Activated naive CD4-positive, alpha-beta T cell treated with anti-CD3 and anti-CD28 coated beads, Interleukin-2, amount 50 U/mL, for 24 hours (primary cell): ENCODE results near the gene SDHD.
"Not testable (repeated sequence)": the region's sequence is repeated elsewhere in the genome, so short reads cannot be mapped to it uniquely, and the experiment has no call there.

Source experiments
- H3K27ac Mint-ChIP-seq: one replicate; pipeline ENCODE4 v1.8.0; 2021; ENCODE audit warnings: mild to moderate bottlenecking, mixed read lengths
- H3K27me3 Mint-ChIP-seq: one replicate; pipeline ENCODE4 v1.8.0; 2021; ENCODE audit warnings: mixed read lengths
- H3K36me3 Mint-ChIP-seq: one replicate; pipeline ENCODE4 v1.8.0; 2021; ENCODE audit warnings: mixed read lengths
- H3K4me1 Mint-ChIP-seq: one replicate; pipeline ENCODE4 v1.8.0; 2021; ENCODE audit warnings: mixed read lengths
- H3K4me3 Mint-ChIP-seq: one replicate; pipeline ENCODE4 v1.8.0; 2021; ENCODE audit warnings: mild to moderate bottlenecking, mixed read lengths
- H3K9me3 Mint-ChIP-seq: one replicate; pipeline ENCODE4 v1.8.0; 2021; ENCODE audit warnings: mixed read lengths

SDHD gene

DNA sequence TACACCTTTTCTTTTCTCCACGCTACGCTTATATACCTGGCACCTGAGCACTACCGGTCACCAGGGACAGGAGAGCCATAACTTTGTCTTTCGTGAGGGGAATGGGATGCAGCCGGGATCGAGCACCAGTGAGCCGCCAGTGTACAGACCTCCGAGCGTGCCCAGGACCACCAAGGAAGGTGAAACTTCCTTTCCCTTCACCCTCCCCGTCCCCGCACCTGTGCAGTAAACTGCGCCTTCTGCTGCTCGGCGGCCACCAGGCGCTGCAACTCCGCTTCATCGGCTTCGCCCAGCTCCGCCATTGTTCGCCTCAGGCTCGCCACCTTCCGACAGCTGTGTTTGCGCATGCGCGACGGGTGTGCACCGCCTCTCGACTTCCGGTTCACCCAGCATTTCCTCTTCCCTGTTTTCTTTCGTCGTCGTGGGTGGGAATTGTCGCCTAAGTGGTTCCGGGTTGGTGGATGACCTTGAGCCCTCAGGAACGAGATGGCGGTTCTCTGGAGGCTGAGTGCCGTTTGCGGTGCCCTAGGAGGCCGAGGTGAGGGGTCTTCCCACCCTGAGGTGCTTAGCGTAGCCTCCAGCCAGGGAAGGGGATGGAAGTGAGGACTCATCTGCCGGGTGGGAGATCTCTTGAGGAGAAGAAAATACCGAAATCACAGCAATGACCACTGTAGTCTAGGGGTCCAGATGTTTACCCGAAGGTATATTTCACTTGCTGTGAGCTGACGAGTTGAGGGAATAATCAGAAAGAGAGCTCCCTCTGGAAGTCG, at the start of gene SDHD, which contains the start of gene TIMM8B:
Gene SDHD (plus strand): TSS at position 452 of the 770 bp plus-strand sequence. CDS start 35 bp downstream, at position 487.
Gene TIMM8B (minus strand): TSS at position 335 of the 770 bp plus-strand sequence. CDS start 33 bp downstream, at position 302.
- Mint-ChIP-seq H3K9me3 (no peaks in the 10 kb centered on the region), H3K4me3 (peak within 1 kb of the TSS; percentile 100), H3K4me1 (peaks cover 63% of the 10 kb centered on the region), H3K36me3 (peaks cover 48% of the 10 kb centered on the region), H3K27me3 (no peaks in the 10 kb centered on the region), H3K27ac (peak within 1 kb of the TSS; percentile 100)

DNA sequence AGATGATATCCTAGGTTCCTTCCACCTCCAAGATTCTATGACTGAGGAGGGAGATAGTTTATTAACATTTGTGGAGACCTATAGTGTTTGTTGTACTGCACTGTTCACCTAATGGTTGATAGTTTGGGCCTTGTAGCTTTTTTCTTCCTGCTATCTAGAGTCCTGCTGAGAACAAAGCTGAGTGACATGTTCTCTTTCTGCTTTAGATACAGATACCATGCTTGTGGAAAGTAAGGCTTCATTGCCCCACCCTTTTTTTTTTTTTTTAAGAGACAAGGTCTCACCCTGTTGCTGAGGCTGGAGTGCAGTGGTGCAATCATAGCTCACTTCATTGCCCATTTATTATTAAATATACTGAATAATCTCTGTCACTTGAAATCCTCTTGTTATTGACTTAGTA, 49.1 kb upstream of the SDHD start:
- Mint-ChIP-seq H3K27me3 (no peaks in the 10 kb centered on the region), H3K36me3 (peaks cover 19% of the 10 kb centered on the region), H3K4me3 (no peak overlapping the region), H3K27ac (no peak overlapping the region), H3K9me3 (no peaks in the 10 kb centered on the region), H3K4me1 (peaks cover 20% of the 10 kb centered on the region)

DNA sequence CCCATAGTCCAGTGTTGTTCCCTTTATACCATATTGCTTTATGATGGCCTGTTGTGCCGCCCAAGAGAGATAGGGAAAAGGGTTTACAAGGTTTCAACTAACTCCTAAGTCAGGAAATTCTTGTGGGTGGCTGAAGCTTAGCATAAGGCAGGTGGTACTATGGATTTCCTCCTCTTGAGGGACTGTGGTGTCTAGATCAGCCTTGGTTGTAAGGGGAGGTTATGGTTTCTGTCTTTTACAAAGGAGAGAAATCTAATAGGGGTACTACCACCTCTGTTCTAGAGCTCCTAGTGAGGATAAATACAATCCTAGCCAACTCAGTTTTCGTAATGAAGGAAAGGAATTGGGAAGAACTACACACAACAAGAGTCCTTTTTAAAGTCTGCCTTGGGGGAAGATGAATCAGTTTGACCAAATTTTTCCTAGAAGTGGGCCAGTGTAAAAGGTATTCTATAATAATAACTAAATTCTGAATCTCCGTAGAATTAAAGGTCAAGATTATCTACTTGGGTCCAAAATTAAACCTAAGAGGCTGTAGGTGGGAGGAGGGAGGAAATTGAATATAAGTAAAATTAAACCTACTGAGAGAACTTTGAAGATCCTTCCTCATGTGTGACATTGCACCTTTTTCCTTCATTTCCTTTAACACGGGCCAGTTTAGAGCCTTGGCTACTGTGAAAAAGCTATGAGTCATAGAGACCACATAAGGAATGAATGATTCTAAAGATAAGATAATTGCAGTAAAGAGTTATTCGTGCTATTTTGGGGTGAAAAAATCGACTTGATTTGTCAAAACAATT, 44.3 kb upstream of the SDHD start:
- peaks cover 29% of the 10 kb centered on the region for H3K4me1 Mint-ChIP-seq
- peak overlapping the region; percentile 17 for H3K27ac Mint-ChIP-seq
- H3K9me3 Mint-ChIP-seq = no peaks in the 10 kb centered on the region
- peaks cover 35% of the 10 kb centered on the region for H3K36me3 Mint-ChIP-seq
- no peak overlapping the region for H3K4me3 Mint-ChIP-seq
- no peaks in the 10 kb centered on the region for H3K27me3 Mint-ChIP-seq

DNA sequence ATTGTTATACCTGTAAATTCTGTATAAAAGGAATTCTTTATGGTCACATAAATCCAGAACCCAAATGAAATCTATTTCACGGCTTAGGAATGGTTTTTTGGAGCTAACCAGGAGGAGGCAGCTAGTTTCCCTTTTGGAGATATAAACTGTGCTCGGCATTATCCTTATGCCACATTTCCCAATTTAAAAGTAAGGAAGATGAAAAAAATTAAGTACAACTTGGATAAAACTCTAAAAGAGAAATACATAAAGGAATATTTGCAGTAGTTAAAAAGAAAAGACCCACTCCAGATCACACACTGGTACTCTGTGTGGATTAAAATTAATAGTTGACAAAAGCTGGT, 43.7 kb upstream of the SDHD start:
- Mint-ChIP-seq H3K27ac (peak overlapping the region; percentile 17), H3K9me3 (no peaks in the 10 kb centered on the region), H3K4me3 (no peak overlapping the region), H3K27me3 (no peaks in the 10 kb centered on the region), H3K36me3 (peaks cover 36% of the 10 kb centered on the region), H3K4me1 (peaks cover 35% of the 10 kb centered on the region)

DNA sequence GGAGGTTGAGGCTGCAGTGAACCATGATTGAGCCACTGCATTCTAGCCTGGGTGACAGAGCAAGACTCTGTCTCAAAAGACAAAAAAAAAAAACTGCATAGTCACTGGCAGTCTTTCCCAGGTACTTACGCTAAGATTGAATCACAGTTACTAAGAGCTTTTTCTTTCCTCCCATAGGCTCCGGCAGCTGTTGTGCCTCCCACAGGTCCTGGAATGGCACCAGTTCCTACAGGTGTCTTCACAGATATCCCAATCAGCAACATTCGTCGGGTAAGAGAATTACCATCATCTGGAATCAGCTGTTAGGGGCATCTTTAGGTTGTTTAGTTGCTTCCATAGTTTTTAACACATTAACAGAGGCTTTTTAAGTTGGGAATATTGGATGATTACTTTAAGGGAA, 41.7 kb upstream of the SDHD start:
- Mint-ChIP-seq H3K4me1 (peaks cover 48% of the 10 kb centered on the region), H3K27ac (no peak overlapping the region), H3K27me3 (no peaks in the 10 kb centered on the region), H3K4me3 (no peak overlapping the region), H3K9me3 (no peaks in the 10 kb centered on the region), H3K36me3 (peaks cover 44% of the 10 kb centered on the region)

DNA sequence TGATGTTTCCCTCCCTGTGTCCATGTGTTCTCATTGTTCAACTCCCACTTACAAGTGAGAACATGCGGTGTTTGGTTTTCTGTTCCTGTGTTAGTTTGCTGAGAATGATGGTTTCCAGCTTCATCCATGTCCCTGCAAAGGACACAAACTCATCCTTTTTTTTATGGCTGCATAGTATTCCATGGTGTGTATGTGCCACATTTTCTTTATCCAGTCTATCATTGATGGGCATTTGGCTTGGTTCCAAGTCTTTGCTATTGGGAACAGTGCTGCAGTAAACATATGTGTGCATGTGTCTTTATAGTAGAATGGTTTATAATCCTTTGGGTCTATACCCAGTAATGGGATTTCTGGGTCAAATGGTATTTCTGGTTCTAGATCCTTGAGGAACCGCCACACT, 40.0 kb upstream of the SDHD start:
- H3K27ac Mint-ChIP-seq, H3K9me3 Mint-ChIP-seq, H3K27me3 Mint-ChIP-seq, H3K4me3 Mint-ChIP-seq: not testable (repeated sequence)
- Mint-ChIP-seq H3K36me3 (peaks cover 45% of the 10 kb centered on the region), H3K4me1 (peaks cover 47% of the 10 kb centered on the region)

DNA sequence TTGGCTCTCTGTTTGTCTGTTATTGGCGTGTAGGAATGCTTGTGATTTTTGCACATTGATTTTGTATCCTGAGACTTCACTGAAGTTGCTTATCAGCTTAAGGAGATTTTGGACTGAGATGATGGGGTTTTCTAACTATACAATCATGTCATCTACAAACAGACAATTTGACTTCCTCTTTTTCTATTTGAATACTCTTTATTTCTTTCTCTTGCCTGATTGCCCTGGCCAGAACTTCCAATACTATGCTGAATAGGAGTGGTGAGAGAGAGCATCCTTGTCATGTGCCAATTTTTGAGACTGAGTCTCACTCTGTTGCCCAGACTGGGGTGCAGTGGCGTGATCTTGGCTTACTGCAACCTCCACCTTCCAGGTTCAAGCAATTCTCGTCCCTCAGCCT, 38.4 kb upstream of the SDHD start:
- not testable (repeated sequence) for H3K9me3 Mint-ChIP-seq, H3K4me3 Mint-ChIP-seq
- peaks cover 39% of the 10 kb centered on the region for H3K4me1 Mint-ChIP-seq

DNA sequence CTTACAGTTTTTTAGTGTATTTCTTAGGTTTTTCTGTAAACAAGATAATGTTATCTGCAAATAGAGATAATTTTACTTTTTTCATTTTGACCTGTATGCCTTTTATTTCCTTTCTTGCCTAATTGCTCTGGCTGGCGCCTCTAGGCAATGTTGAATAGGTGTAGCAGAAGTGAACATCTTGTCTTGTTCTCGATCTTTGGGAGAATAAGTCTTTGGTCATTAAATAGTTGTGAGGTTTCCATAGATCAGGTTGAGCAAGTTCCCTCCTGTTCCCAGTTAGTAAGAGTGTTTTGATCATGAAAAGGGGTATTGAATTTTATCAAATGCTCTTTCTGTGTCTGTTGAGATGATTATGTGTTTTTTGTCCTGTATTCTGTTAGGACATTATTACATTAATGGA, 36.9 kb upstream of the SDHD start:
- Mint-ChIP-seq H3K4me3 (no peak overlapping the region), H3K27me3 (no peaks in the 10 kb centered on the region), H3K9me3 (no peaks in the 10 kb centered on the region), H3K27ac (no peak overlapping the region), H3K36me3 (peaks cover 47% of the 10 kb centered on the region), H3K4me1 (peaks cover 39% of the 10 kb centered on the region)

More for the DNA sequence above, 38.4 kb upstream of the SDHD start:
- H3K36me3 Mint-ChIP-seq = peaks cover 49% of the 10 kb centered on the region
- H3K27me3 Mint-ChIP-seq, H3K27ac Mint-ChIP-seq: not testable (repeated sequence)

DNA sequence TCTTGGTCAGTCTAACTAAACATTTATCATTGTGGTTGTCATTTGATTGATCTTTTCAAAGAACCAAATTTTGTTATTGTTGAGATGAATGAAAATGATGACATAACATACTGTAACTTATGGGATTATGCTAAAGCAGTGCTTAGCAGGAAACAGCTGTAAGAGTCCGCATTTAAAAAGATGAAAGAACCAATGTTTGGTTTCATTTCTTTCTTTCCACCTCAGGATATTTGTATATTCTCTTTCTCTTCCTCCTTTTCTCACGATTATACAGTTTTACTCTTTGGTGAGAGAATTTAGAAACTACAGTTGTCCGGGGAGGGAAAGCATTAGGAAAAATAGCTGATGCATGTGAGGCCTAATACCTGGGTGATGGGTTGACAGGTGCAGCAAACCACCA, 36.0 kb upstream of the SDHD start:
- Mint-ChIP-seq H3K4me3 (no peak overlapping the region), H3K4me1 (peaks cover 39% of the 10 kb centered on the region), H3K27ac (no peak overlapping the region), H3K9me3 (no peaks in the 10 kb centered on the region), H3K36me3 (peaks cover 42% of the 10 kb centered on the region), H3K27me3 (no peaks in the 10 kb centered on the region)

DNA sequence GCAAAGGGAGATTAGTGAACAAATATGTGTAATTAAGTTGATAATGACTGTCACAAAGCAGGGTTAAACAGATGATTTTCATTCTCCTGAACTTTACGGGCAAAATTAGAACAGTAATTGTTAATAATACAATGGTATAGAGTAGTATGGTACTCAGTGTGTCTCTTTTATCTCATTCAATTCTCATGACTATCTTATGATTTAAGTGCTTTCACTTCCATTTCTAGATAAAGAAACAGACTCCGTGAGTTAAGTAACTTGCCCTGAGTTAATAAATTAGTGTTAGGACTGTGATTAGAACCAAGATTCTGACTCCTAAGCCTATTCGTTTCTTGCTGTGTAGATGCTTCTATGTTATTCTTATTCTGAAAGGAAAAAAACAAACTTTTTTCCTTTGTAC, 34.9 kb upstream of the SDHD start:
- no peak overlapping the region for H3K4me3 Mint-ChIP-seq
- peaks cover 38% of the 10 kb centered on the region for H3K4me1 Mint-ChIP-seq
- no peaks in the 10 kb centered on the region for H3K27me3 Mint-ChIP-seq
- no peaks in the 10 kb centered on the region for H3K9me3 Mint-ChIP-seq
- H3K27ac Mint-ChIP-seq = no peak overlapping the region
- H3K36me3 Mint-ChIP-seq = peaks cover 39% of the 10 kb centered on the region

DNA sequence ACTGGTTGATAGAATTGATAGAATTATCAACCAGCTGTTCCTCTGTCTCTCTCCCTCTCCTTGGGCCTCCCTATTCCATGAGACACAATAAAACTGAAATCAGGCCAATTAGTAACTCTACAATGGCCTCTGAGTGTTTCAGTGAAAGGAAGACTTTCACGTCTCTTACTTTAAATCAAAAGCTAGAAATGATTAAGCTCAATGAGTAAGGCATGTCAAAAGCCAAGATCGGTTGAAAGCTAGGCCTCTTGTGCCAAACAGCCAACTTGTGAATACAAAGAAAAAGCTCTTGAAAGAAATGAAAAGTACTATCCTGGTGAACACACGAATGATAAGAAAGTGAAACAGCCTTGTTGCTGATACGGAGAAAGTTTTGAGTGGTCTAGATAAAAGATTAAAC, 29.5 kb upstream of the SDHD start:
- Mint-ChIP-seq H3K4me1 (peaks cover 7% of the 10 kb centered on the region), H3K27ac (peak overlapping the region; percentile 41), H3K9me3 (no peaks in the 10 kb centered on the region), H3K4me3 (no peak overlapping the region), H3K36me3 (peaks cover 18% of the 10 kb centered on the region), H3K27me3 (no peaks in the 10 kb centered on the region)

DNA sequence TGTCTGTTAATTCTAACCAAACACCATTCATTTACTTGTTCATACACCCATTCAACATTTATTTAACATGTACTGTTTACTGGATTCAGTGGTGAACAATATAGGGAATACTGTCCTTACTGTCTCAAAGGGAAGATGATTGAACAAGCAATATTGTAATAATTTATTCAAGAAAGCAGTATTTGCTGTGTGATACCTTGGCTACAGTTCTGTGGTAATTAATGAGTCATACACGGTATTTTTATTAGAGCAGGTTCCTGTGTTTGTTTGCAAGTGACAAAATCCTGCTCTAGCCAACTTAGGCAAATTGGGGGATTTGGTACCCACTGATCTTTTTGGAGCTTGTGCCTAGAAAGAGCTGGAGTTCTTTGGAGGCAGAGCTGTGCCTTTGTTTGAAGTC, 28.6 kb upstream of the SDHD start:
- Mint-ChIP-seq H3K27ac (no peak overlapping the region), H3K9me3 (no peaks in the 10 kb centered on the region), H3K27me3 (no peaks in the 10 kb centered on the region), H3K4me3 (no peak overlapping the region), H3K36me3 (peaks cover 18% of the 10 kb centered on the region), H3K4me1 (peaks cover 7% of the 10 kb centered on the region)

DNA sequence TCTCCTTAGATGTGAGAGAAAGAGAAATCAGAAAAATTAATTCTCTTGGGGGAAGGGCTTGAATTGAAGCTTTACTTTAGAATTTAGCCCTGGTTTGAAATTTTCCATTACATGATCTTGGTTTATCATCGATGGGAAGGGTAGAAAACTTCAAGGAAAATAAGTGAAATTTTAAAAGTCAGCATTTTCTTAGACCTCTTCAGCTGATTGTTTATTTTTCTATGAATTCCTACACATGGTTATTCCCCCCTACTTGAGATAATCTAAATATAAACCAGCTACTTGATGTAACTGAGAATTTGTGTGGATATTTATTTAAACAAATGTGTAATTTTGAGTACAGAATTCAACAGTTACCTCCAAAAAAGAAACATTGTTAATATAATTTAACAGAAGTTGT, 23.8 kb upstream of the SDHD start:
- Mint-ChIP-seq H3K27me3 (no peaks in the 10 kb centered on the region), H3K9me3 (no peaks in the 10 kb centered on the region), H3K36me3 (peaks cover 4% of the 10 kb centered on the region), H3K27ac (no peak overlapping the region), H3K4me3 (no peak overlapping the region), H3K4me1 (no peaks in the 10 kb centered on the region)

DNA sequence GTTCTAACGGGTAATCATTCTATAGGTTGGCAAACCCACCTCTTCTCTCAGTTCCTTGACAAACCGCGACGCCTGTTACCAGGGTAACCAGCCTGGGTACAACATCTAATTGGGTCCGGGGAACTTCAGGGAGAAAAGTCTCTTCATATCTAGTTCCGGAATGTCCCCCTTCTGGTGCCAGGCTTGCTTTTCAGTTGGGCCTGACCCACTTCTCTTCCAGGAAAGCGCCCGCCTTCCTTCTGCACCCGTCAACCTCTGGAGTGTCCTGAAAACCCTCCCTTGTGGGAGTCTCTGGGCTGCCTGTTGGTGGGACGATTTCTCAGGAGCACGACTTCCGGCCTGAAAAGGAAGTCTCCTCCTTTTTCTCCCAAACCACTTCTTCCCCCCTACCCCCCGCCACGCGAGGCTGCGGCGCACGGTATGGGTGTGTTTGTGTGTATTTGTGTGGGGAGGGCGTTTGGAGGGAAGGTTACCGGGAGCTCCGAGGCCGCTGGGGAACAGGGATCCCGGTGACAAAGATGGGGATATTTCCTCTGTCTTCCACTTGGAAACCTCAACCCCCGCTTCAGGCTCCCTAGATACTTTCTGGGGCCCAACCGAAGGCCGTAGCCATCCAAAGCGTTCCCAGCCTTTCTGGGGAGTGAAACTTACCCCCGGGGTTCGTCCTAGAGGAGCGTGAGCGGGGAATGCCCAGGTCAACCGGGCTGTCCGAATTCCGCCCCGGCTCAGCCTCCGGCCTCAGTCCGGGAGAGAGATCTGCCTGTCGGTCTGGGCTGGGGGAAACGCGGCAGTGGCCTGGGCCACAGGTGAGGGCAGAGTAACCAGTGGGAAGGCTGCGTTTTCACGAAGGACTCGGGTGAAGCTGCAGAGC, 12.5 kb upstream of the SDHD start, which contains the start of the genes NKAPD1 and PIH1D2:
Gene NKAPD1 (plus strand): TSS at position 359 of the 871 bp plus-strand sequence. CDS start 1,276 bp downstream, outside the sequence.
Gene PIH1D2 (minus strand): TSS at position 77 of the 871 bp plus-strand sequence. CDS start 843 bp downstream, outside the sequence.
- Mint-ChIP-seq H3K4me3 (peak within 1 kb of the TSS; percentile 97), H3K4me1 (peaks cover 34% of the 10 kb centered on the region), H3K9me3 (no peaks in the 10 kb centered on the region), H3K36me3 (peaks cover 12% of the 10 kb centered on the region), H3K27me3 (no peaks in the 10 kb centered on the region), H3K27ac (peak within 1 kb of the TSS; percentile 99)

DNA sequence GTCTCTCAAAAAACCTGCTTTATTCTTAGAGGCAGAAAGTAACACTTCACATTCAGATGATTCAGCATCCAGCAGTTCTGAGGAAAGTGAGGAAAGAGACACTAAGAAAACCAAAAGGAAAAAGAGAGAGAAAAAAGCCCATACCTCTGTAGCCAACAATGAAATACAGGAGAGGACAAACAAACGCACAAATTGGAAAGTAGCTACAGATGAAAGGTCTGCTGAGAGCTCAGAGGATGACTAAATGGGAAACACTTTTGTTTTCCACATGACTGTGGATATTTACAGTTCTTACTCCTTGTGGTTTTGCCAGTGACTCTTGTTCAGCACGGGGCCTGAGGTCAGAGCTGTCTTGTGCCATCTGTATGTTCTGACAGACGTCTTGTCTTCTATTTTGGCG, 3.9 kb upstream of the SDHD start:
- H3K27ac Mint-ChIP-seq = peak overlapping the region; percentile 82
- H3K9me3 Mint-ChIP-seq = no peaks in the 10 kb centered on the region
- H3K4me1 Mint-ChIP-seq = peaks cover 36% of the 10 kb centered on the region
- H3K36me3 Mint-ChIP-seq = peaks cover 25% of the 10 kb centered on the region
- no peak overlapping the region for H3K4me3 Mint-ChIP-seq
- H3K27me3 Mint-ChIP-seq = no peaks in the 10 kb centered on the region
